NCI-H1092 (cell line): Measurements from ENCODE around the gene LAMB4.
A peak's percentile ranks its signal among the peaks of the same experiment; 100 is the strongest.

ENCODE experiments used
- DNase-seq: peaks from one replicate; lab custom pipeline; 2025; lab: John Stamatoyannopoulos, UW

Gene LAMB4

GRCh38 chr7:107996072-107996882, 133.9 kb downstream of the LAMB4 start:
- DNase-seq: no peak

- no peak for DNase-seq
Measured at GRCh38 chr7:107995184-107996071, 134.7 kb downstream of the LAMB4 start.

GRCh38 chr7:107994421-107995030, 135.6 kb downstream of the LAMB4 start:
- no peak for DNase-seq

- no peak for DNase-seq
Measured at GRCh38 chr7:107993891-107994291, 136.3 kb downstream of the LAMB4 start.

GRCh38 chr7:107989618-107990373, 140.4 kb downstream of the LAMB4 start:
- no peak for DNase-seq

GRCh38 chr7:107982918-107983389, 147.2 kb downstream of the LAMB4 start:
- peak; percentile 77 for DNase-seq

- DNase-seq: peak; percentile 74
Measured at GRCh38 chr7:107982042-107982840, 147.9 kb downstream of the LAMB4 start.

- DNase-seq: no peak
Measured at GRCh38 chr7:107981466-107981865, 148.7 kb downstream of the LAMB4 start.

- no peak for DNase-seq
Measured at GRCh38 chr7:107980671-107981190, 149.4 kb downstream of the LAMB4 start.

GRCh38 chr7:107980171-107980570, 150.0 kb downstream of the LAMB4 start:
- no peak for DNase-seq

- no peak for DNase-seq
Measured at GRCh38 chr7:107978815-107979408, 151.2 kb downstream of the LAMB4 start.

- no peak for DNase-seq
Measured at GRCh38 chr7:107977048-107977447, 153.1 kb downstream of the LAMB4 start.

GRCh38 chr7:107976620-107977019, 153.5 kb downstream of the LAMB4 start:
- DNase-seq: no peak

GRCh38 chr7:107975394-107976013, 154.7 kb downstream of the LAMB4 start:
- no peak for DNase-seq

- no peak for DNase-seq
Measured at GRCh38 chr7:107973861-107974260, 156.3 kb downstream of the LAMB4 start.
